MCF 10A (cell line): ENCODE data around the gene ZNF235. TPM values are rescaled to one million over a fixed set of nuclear protein-coding genes. Genes with fewer than 3 reads are reported as not detected.

Experiments
- BruUV-seq: library from RNA; stranded (reverse); fragments of 400-500 nt; replicated peaks from 2 replicates; lab custom pipeline; 2021; lab: Mats Ljungman, UMichigan
- CTCF ChIA-PET: fragments of 300-600 bp; sonication (Branson Sonifier 250); formaldehyde crosslinking; extraction: SDS; loops from one replicate; lab custom pipeline; 2021; ENCODE audit warnings: antibody characterized with exemption, inconsistent platforms; lab: Yijun Ruan, JAX
- POLR2A ChIA-PET: fragments of 300-600, 350-650 bp; sonication (Branson Sonifier 250); formaldehyde crosslinking; extraction: SDS; loops from one replicate; lab custom pipeline; 2020; ENCODE audit warnings: antibody characterized with exemption, inconsistent platforms; lab: Yijun Ruan, JAX
- DNase-seq: peaks from one replicate; pipeline ENCODE4 v3.0.0-alpha.2; 2018; ENCODE audit not compliant: unreplicated experiment
- H3K27ac Mint-ChIP-seq: one replicate; pipeline ENCODE4 v1.8.0; 2022; ENCODE audit warnings: mild to moderate bottlenecking, low read depth, mixed read lengths; ENCODE audit not compliant: unreplicated experiment
- H3K27me3 Mint-ChIP-seq: one replicate; pipeline ENCODE4 v1.8.0; 2022; ENCODE audit warnings: mixed read lengths; ENCODE audit not compliant: insufficient read depth, unreplicated experiment
- H3K36me3 Mint-ChIP-seq: one replicate; pipeline ENCODE4 v1.8.0; 2022; ENCODE audit warnings: mild to moderate bottlenecking, moderate library complexity, mixed read lengths; ENCODE audit not compliant: insufficient read depth, unreplicated experiment
- H3K4me1 Mint-ChIP-seq: one replicate; pipeline ENCODE4 v1.8.0; 2022; ENCODE audit warnings: mixed read lengths; ENCODE audit not compliant: insufficient read depth, unreplicated experiment
- H3K4me3 Mint-ChIP-seq: one replicate; pipeline ENCODE4 v1.8.0; 2022; ENCODE audit warnings: mild to moderate bottlenecking, moderate library complexity, mixed read lengths; ENCODE audit not compliant: unreplicated experiment
- H3K9me3 Mint-ChIP-seq: one replicate; pipeline ENCODE4 v1.8.0; 2022; ENCODE audit warnings: mixed read lengths; ENCODE audit not compliant: unreplicated experiment
- intact Hi-C: fragments of 100-400 bp; cut with micrococcal nuclease; formaldehyde crosslinking; loops from 2 replicates; pipeline ENCODE4 v1.14.1; 2022
- total RNA-seq: library from RNA; stranded (reverse); gene quantifications from 2 replicates; pipeline ENCODE4 v1.2.3, GENCODE V29; 2022
- TF ChIP-seq, protein P1 (sequence below): fragments of 200-600 bp; IDR thresholded peaks from one replicate; pipeline ENCODE4 v1.8.0; 2022; ENCODE audit warnings: antibody characterized with exemption, mild to moderate bottlenecking; ENCODE audit not compliant: unreplicated experiment

Gene ZNF235
- total RNA-seq, 1 experiment from 2014 or later: 2.7 TPM

DNA sequence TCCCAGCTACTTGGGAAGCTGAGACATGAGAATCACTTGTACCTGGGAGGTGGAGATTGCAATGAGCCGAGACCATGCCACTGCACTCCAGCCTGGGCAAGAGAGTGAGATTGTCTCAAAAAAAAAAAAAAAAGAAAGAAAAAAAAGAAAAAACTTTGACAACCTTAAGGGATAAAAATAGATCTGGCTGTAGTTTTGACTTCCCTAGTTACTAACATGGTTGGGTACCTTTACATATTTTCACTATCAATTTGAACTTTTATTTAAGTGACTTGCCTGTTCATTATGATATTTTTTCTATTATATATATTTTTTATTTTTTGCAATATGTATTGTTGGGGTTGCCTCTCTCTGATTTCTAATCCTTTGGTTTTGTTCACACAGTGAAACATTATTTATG, 8.4 kb upstream of the ZNF235 start:
- ChIA-PET POLR2A (no interaction called here), CTCF (no interaction called here)
- Mint-ChIP-seq H3K27ac (no peak overlapping the region), H3K4me1 (no peaks in the 10 kb centered on the region), H3K9me3 (peaks cover 37% of the 10 kb centered on the region), H3K4me3 (no peak overlapping the region), H3K27me3 (no peaks in the 10 kb centered on the region), H3K36me3 (no peaks in the 10 kb centered on the region)
- no TSS peak for BruUV-seq
- intact Hi-C loops: no loop called here
- no peak for DNase-seq
- TF ChIP-seq, protein P1, sequence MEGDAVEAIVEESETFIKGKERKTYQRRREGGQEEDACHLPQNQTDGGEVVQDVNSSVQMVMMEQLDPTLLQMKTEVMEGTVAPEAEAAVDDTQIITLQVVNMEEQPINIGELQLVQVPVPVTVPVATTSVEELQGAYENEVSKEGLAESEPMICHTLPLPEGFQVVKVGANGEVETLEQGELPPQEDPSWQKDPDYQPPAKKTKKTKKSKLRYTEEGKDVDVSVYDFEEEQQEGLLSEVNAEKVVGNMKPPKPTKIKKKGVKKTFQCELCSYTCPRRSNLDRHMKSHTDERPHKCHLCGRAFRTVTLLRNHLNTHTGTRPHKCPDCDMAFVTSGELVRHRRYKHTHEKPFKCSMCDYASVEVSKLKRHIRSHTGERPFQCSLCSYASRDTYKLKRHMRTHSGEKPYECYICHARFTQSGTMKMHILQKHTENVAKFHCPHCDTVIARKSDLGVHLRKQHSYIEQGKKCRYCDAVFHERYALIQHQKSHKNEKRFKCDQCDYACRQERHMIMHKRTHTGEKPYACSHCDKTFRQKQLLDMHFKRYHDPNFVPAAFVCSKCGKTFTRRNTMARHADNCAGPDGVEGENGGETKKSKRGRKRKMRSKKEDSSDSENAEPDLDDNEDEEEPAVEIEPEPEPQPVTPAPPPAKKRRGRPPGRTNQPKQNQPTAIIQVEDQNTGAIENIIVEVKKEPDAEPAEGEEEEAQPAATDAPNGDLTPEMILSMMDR: no peak

- H3K27ac Mint-ChIP-seq: no peak overlapping the region
- ChIA-PET POLR2A (interaction anchor here (0.6 kb wide), 1 partner anchor 251 kb away, joined by 3 read pairs; no protein-coding TSS in a partner anchor), CTCF (interaction anchor here (0.7 kb wide), 1 partner anchor 23 kb away, joined by 3 read pairs; no protein-coding TSS in a partner anchor)
- TF ChIP-seq, protein P1: no peak
- H3K36me3 Mint-ChIP-seq: no peaks in the 10 kb centered on the region
- H3K9me3 Mint-ChIP-seq: peaks cover 6% of the 10 kb centered on the region
- H3K27me3 Mint-ChIP-seq: no peaks in the 10 kb centered on the region
- H3K4me1 Mint-ChIP-seq: peaks cover 4% of the 10 kb centered on the region
- intact Hi-C loops: no loop called here
- BruUV-seq: no TSS peak
- no peak overlapping the region for H3K4me3 Mint-ChIP-seq
- peak; percentile 14 for DNase-seq
These were observed 3.2 kb upstream of the ZNF235 start for GRCh38 chr19:44308011-44308410.

GRCh38 chr19:44306283-44306682, 1.5 kb upstream of the ZNF235 start:
- no peak overlapping the region for H3K27ac Mint-ChIP-seq
- peaks cover 4% of the 10 kb centered on the region for H3K4me1 Mint-ChIP-seq
- POLR2A ChIA-PET: interaction anchor here (0.9 to 1.5 kb wide), 3 partner anchors 94 to 355 kb away, joined by 3 read pairs; partner anchors contain the start of genes ZNF180, ZNF221 and ZNF227
- TF ChIP-seq, protein P1: no peak
- DNase-seq: no peak
- CTCF ChIA-PET: no interaction called here
- peaks cover 13% of the 10 kb centered on the region for H3K36me3 Mint-ChIP-seq
- BruUV-seq: no TSS peak
- no peak overlapping the region for H3K4me3 Mint-ChIP-seq
- H3K27me3 Mint-ChIP-seq: no peaks in the 10 kb centered on the region
- intact Hi-C loops: no loop called here
- H3K9me3 Mint-ChIP-seq: peaks cover 6% of the 10 kb centered on the region

- Mint-ChIP-seq H3K27ac (no peak overlapping the region), H3K36me3 (peaks cover 14% of the 10 kb centered on the region), H3K4me3 (no peak overlapping the region), H3K27me3 (no peaks in the 10 kb centered on the region), H3K9me3 (peaks cover 6% of the 10 kb centered on the region), H3K4me1 (peaks cover 4% of the 10 kb centered on the region)
- intact Hi-C loops: loop anchor here (2.0 kb wide), 2 partner anchors 51 to 93 kb away; partner anchors contain the start of genes ZNF112 and ZNF227
- ChIA-PET POLR2A (interaction anchor here (0.6 to 2.6 kb wide), 14 partner anchors 9 to 1002 kb away, joined by 3 to 26 read pairs (median 4); partner anchors contain the start of genes ZNF112, ZNF221, ZNF225 and ZNF226), CTCF (interaction anchor here (0.7 kb wide), 1 partner anchor 565 kb away, joined by 3 read pairs; no protein-coding TSS in a partner anchor)
- no TSS peak for BruUV-seq
- TF ChIP-seq, protein P1: no peak
- no peak for DNase-seq
These were observed 632 bp upstream of the ZNF235 start for GRCh38 chr19:44305457-44305856.
